HL-60/S4 (cell line): ENCODE data around the gene MAPK10.

Source experiments
- in situ Hi-C: fragments of 300-500 bp; cut with MboI; formaldehyde crosslinking; loops from 2 replicates; pipeline ENCODE4 v1.14.3; 2022; ENCODE audit warnings: low sequenced_read_pairs

The MAPK10 gene

GRCh38 chr4:85942107-85942506 is 417.7 kb downstream of the MAPK10 start:
- in situ Hi-C loops = no loop called here

- in situ Hi-C loops = no loop called here
These were observed 419.7 kb downstream of the MAPK10 start for GRCh38 chr4:85940151-85940550.
